GM19035 (cell line): ENCODE data around the gene PKM.
A peak's percentile ranks its signal among the peaks of the same experiment; 100 is the strongest.

Source experiments
- ATAC-seq: cut with Tn5 transposase; IDR thresholded peaks from one replicate; pipeline ENCODE4 v1.9.1; 2021; ENCODE audit not compliant: unreplicated experiment

The PKM gene

GRCh38 chr15:72202302-72202701, 28.7 kb downstream of the PKM start:
- no peak for ATAC-seq

GRCh38 chr15:72201391-72201921, 29.5 kb downstream of the PKM start:
- no peak for ATAC-seq

GRCh38 chr15:72200395-72201237, 30.4 kb downstream of the PKM start:
- no peak for ATAC-seq

- ATAC-seq: peak; percentile 54
These were observed 31.2 kb downstream of the PKM start for GRCh38 chr15:72199721-72200212.

- no peak for ATAC-seq
These were observed 31.8 kb downstream of the PKM start for GRCh38 chr15:72199205-72199515.

GRCh38 chr15:72198356-72199204, 32.4 kb downstream of the PKM start:
- ATAC-seq: no peak

- ATAC-seq: no peak
These were observed 33.3 kb downstream of the PKM start, which contains the start of gene GRAMD2A for GRCh38 chr15:72197460-72198355. Gene GRAMD2A (minus strand): TSS chr15:72197787.

GRCh38 chr15:72197041-72197459, 33.9 kb downstream of the PKM start:
- no peak for ATAC-seq

GRCh38 chr15:72196409-72197040, 34.5 kb downstream of the PKM start:
- no peak for ATAC-seq

GRCh38 chr15:72195101-72195511, 35.9 kb downstream of the PKM start:
- ATAC-seq: no peak

- ATAC-seq: no peak
These were observed 37.1 kb downstream of the PKM start for GRCh38 chr15:72193836-72194396.

- no peak for ATAC-seq
These were observed 38.6 kb downstream of the PKM start for GRCh38 chr15:72192416-72192815.

GRCh38 chr15:72189250-72189902, 41.6 kb downstream of the PKM start:
- no peak for ATAC-seq

GRCh38 chr15:72184165-72184811, 46.7 kb downstream of the PKM start:
- no peak for ATAC-seq

GRCh38 chr15:72183781-72184164, 47.2 kb downstream of the PKM start:
- no peak for ATAC-seq

GRCh38 chr15:72182673-72183072, 48.3 kb downstream of the PKM start:
- no peak for ATAC-seq

GRCh38 chr15:72182244-72182643, 48.7 kb downstream of the PKM start:
- no peak for ATAC-seq

GRCh38 chr15:72180761-72181324, 50.1 kb downstream of the PKM start:
- no peak for ATAC-seq
